ENCODE measurements around the gene MMP11.
A peak's percentile ranks its signal among the peaks of the same experiment; 100 is the strongest.

DNA sequence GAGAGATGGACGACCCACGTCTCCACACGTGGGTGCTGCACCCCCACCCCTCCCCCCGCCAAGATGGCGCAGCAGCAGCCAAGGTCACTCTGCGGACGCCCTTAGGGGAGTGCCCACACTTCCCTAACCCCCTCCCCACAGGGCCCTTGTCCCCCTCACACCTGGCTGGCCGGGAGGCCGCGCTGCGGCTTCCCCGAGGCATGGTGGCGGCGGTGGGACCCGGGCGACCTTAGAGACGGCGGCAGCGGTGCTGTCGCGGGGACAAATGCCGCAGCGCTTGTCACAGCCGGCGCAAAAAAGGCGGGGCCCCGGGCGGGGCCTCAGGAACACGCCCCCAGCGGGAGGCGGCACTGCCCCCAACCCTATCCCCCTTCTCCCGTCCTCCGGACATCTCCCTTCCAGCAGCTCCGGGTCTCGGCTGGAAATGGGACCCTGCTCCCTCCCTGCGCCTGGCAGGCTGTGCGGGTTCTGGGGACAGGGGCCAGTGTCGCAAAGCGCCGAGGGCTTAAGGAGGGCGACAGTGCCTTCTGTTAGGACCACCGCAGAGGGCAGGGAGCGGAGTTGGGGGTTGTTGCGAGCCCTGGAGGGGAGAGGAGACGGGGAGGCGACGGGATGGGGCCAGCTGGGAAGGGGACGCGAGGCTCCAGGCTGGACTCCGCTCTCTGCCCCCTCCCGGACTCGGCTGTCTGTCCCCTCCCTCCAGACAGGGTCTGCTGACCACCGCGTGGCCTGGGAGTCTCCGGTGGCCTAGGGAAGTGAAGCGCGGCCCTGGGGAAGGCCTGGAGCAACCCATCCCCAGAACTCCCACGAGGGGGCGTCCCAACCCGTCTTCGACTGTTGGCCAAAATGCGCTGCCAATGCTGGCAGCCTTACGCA lies 4.7 kb upstream of the MMP11 start, which contains the start of gene CHCHD10:
- TF ChIP-seq, protein P1, sequence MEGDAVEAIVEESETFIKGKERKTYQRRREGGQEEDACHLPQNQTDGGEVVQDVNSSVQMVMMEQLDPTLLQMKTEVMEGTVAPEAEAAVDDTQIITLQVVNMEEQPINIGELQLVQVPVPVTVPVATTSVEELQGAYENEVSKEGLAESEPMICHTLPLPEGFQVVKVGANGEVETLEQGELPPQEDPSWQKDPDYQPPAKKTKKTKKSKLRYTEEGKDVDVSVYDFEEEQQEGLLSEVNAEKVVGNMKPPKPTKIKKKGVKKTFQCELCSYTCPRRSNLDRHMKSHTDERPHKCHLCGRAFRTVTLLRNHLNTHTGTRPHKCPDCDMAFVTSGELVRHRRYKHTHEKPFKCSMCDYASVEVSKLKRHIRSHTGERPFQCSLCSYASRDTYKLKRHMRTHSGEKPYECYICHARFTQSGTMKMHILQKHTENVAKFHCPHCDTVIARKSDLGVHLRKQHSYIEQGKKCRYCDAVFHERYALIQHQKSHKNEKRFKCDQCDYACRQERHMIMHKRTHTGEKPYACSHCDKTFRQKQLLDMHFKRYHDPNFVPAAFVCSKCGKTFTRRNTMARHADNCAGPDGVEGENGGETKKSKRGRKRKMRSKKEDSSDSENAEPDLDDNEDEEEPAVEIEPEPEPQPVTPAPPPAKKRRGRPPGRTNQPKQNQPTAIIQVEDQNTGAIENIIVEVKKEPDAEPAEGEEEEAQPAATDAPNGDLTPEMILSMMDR (IDR thresholded peaks at IDR 0.05; ENCODE audit: insufficient read depth, low read length): peak; percentile 60
- TF ChIP-seq GABPA (IDR thresholded peaks at IDR 0.05; ENCODE audit: low read depth): no peak

Measured in HL-60 (cell line).